ENCODE data around the gene DUSP8. TPM values are rescaled to one million over a fixed set of nuclear protein-coding genes. Genes with fewer than 3 reads are reported as not detected.
"Not testable (repeated sequence)": the region's sequence is repeated elsewhere in the genome, so short reads cannot be mapped to it uniquely, and the experiment has no call there.

The DUSP8 gene
- polyA plus RNA-seq, 2 of the 4 experiments (the other 2 are of a cell fraction): 0.72 to 2.6 TPM

DNA sequence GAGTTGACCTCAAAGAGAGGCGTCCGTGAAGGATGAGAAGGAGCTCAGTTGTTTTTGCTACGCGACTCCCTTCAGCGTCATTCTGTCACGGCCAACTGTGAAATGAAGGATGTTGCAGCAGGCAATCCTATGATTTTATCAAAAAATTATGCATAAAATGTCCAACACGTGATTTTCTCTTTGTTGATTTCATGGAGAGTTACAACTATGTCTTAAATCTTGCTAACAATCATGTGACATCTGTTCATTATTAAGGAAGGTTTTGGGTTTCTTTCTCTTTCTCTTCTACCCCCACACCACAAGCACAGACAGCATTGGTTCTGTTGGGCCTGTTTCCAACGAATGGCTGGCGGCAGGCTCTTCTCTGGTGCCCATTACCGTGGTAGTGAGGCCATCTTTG lies 46.2 kb upstream of the DUSP8 start:
- no peaks in the 10 kb centered on the region for H3K4me1 ChIP-seq
- no peak overlapping the region for H3K4me2 ChIP-seq
- no peak for FAIRE-seq
- CTCF ChIA-PET: interaction anchor here (1.0 to 3.4 kb wide), 8 partner anchors 10 to 76 kb away, joined by 3 to 18 read pairs (median 5); partner anchors contain the start of gene KRTAP5-5
- H3K9me3 ChIP-seq: no peaks in the 10 kb centered on the region
- DNase-seq (ENCODE audit: low read depth in 1 of 2, low spot score in 1 of 2): no peak
- WGBS (ENCODE audit: missing lambda C conversion rate): 57% methylated on average over 10 of the region's 10 CpGs
- POLR2A ChIA-PET: no interaction called here
- TF ChIP-seq EHF (CRISPR knock-in tag; IDR thresholded peaks at IDR 0.05) (no peak), POLR2AphosphoS2 (conservative IDR thresholded peaks at IDR 0.05; ENCODE audit: low read length) (no peak), ZSCAN20 (CRISPR knock-in tag; IDR thresholded peaks at IDR 0.05) (no peak)
- no peak overlapping the region for H3K4me3 ChIP-seq
- no peak overlapping the region for H3K27ac ChIP-seq
- no peak for ATAC-seq

DNA sequence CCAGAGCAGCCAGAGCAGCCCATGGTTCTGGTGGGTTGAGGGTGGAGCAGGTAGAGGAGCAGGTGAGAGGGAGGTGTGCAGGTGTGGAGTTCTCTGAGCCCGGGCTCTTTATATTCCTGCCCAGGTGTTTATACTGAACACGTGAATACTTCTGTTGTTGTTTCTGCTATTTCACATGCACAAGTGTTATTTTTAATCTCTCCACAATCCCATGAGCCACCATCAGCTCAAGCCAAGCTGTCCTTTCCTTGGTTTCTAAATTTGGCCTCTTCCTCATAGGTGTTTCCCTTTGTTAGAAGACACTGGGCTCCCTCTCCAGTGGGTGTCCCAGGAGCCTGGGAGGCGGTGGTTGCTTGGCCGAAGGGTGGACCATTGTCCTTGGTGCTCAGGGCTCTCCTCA lies 36.3 kb upstream of the DUSP8 start, which contains the start of gene KRTAP5-3:
Gene KRTAP5-3, minus strand, starts transcription at position 101 of the 400 bp plus-strand sequence. Its CDS starts 78 bp downstream, at position 23.
- CTCF ChIA-PET: interaction anchor here (1.0 to 1.7 kb wide), 5 partner anchors 13 to 86 kb away, joined by 3 to 6 read pairs (median 5); no protein-coding TSS in a partner anchor
- POLR2A ChIA-PET: no interaction called here
- no peak for FAIRE-seq
- ATAC-seq: no peak
- Histone ChIP-seq H3K9me3 (no peaks in the 10 kb centered on the region), H3K4me3 (no peak within 1 kb of the TSS), H3K4me1 (no peaks in the 10 kb centered on the region), H3K4me2 (no peak within 1 kb of the TSS), H3K27ac (no peak within 1 kb of the TSS)
- no peak for TF ChIP-seq KDM5A (IDR thresholded peaks at IDR 0.05)
- TF ChIP-seq EP300 (IDR thresholded peaks at IDR 0.05): no peak
- TF ChIP-seq, protein P1, sequence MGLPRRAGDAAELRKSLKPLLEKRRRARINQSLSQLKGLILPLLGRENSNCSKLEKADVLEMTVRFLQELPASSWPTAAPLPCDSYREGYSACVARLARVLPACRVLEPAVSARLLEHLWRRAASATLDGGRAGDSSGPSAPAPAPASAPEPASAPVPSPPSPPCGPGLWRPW (IDR thresholded peaks at IDR 0.05): no peak
- TF ChIP-seq NPAS2 (CRISPR knock-in tag; IDR thresholded peaks at IDR 0.05; ENCODE audit: borderline replicate concordance): no peak
- no peak for TF ChIP-seq FOSL2 (IDR thresholded peaks at IDR 0.05)
- no peak for TF ChIP-seq FOSL2 (CRISPR knock-in tag; IDR thresholded peaks at IDR 0.05)
- TF ChIP-seq RARB (CRISPR knock-in tag; IDR thresholded peaks at IDR 0.05): no peak
- TF ChIP-seq SMC3 (IDR thresholded peaks at IDR 0.05): no peak
- no peak for TF ChIP-seq PHF8 (IDR thresholded peaks at IDR 0.05; ENCODE audit: borderline replicate concordance, low read depth)
- no peak for TF ChIP-seq POLR2A (IDR thresholded peaks at IDR 0.05; ENCODE audit: low read length)
- no peak for TF ChIP-seq USF2 (IDR thresholded peaks at IDR 0.05)
- TF ChIP-seq NR3C1 (IDR thresholded peaks at IDR 0.05): no peak
- TF ChIP-seq KDM1A (IDR thresholded peaks at IDR 0.05; ENCODE audit: low read depth): no peak
- no peak for TF ChIP-seq HDAC2 (IDR thresholded peaks at IDR 0.05)
- TF ChIP-seq RCOR1 (IDR thresholded peaks at IDR 0.05; ENCODE audit: low read depth, low read length): no peak
- no peak for TF ChIP-seq HEYL (CRISPR knock-in tag; IDR thresholded peaks at IDR 0.05)
- TF ChIP-seq RFX5 (IDR thresholded peaks at IDR 0.05): no peak
- no peak for TF ChIP-seq NFE2L2 (conservative IDR thresholded peaks at IDR 0.05; ENCODE audit: low read length)
- WGBS (ENCODE audit: missing lambda C conversion rate): 41% methylated on average over 4 of the region's 4 CpGs
- no peak for DNase-seq (ENCODE audit: low read depth in 1 of 2, low spot score in 1 of 2)

- WGBS (ENCODE audit: missing lambda C conversion rate): no CpG with 5 or more reads among the region's 5 CpGs
These were observed 35.8 kb upstream of the DUSP8 start for GRCh38 chr11:1607901-1608300.

GRCh38 chr11:1607156-1607845 lies 35.2 kb upstream of the DUSP8 start:
- WGBS (ENCODE audit: missing lambda C conversion rate): 53% methylated on average over 18 of the region's 18 CpGs
- POLR2A ChIA-PET; H3K4me2 ChIP-seq; H3K9me3 ChIP-seq; H3K4me1 ChIP-seq; DNase-seq (ENCODE audit: low read depth in 1 of 2, low spot score in 1 of 2); FAIRE-seq; H3K27ac ChIP-seq; H3K4me3 ChIP-seq: not testable (repeated sequence)
- ATAC-seq: peak; percentile 55; a peak in 4 of 6 replicates
- CTCF ChIA-PET: interaction anchor here (1.7 kb wide), 1 partner anchor 60 kb away, joined by 5 read pairs; no protein-coding TSS in a partner anchor

More at GRCh38 chr11:1607901-1608300, 35.8 kb upstream of the DUSP8 start:
- H3K4me1 ChIP-seq; H3K9me3 ChIP-seq; H3K4me3 ChIP-seq; DNase-seq (ENCODE audit: low read depth in 1 of 2, low spot score in 1 of 2); ATAC-seq; H3K27ac ChIP-seq; POLR2A ChIA-PET; H3K4me2 ChIP-seq; FAIRE-seq: not testable (repeated sequence)
- CTCF ChIA-PET: interaction anchor here (1.7 kb wide), 1 partner anchor 61 kb away, joined by 5 read pairs; no protein-coding TSS in a partner anchor

GRCh38 chr11:1605923-1606322 lies 33.9 kb upstream of the DUSP8 start:
- POLR2A ChIA-PET, ATAC-seq, FAIRE-seq: not testable (repeated sequence)

More at GRCh38 chr11:1605923-1606322, 33.9 kb upstream of the DUSP8 start:
- H3K4me1 ChIP-seq; H3K4me2 ChIP-seq; H3K9me3 ChIP-seq; H3K4me3 ChIP-seq; H3K27ac ChIP-seq; DNase-seq (ENCODE audit: low read depth in 1 of 2, low spot score in 1 of 2): not testable (repeated sequence)
- CTCF ChIA-PET: interaction anchor here (1.2 to 1.6 kb wide), 4 partner anchors 10 to 47 kb away, joined by 3 to 7 read pairs (median 4); no protein-coding TSS in a partner anchor
- 78% methylated on average over 11 of the region's 13 CpGs for WGBS (ENCODE audit: missing lambda C conversion rate)

All from A549 (cell line).